ENCODE data around the gene NDC80.

The NDC80 gene

GRCh38 chr18:2571200-2572170 is at the start of gene NDC80, which contains the start of gene METTL4:
TSS of gene NDC80 (plus strand) at chr18:2571557. CDS start at chr18:2572986, 1,429 bp downstream.
TSS of gene METTL4 (minus strand) at chr18:2571505. CDS start at chr18:2567216, 4,289 bp downstream.
- peak; percentile 97 for DNase-seq

GRCh38 chr18:2522112-2522511 is 49.2 kb upstream of the NDC80 start:
- no peak for DNase-seq

GRCh38 chr18:2524794-2525198 is 46.6 kb upstream of the NDC80 start:
- DNase-seq, result peak; percentile 35

- DNase-seq, result no peak
Measured at GRCh38 chr18:2526329-2526728, 45.0 kb upstream of the NDC80 start.

- DNase-seq, result no peak
Measured at GRCh38 chr18:2529154-2529553, 42.2 kb upstream of the NDC80 start.

GRCh38 chr18:2531751-2532150 is 39.6 kb upstream of the NDC80 start:
- peak; percentile 31 for DNase-seq

- no peak for DNase-seq
Measured at GRCh38 chr18:2532797-2533196, 38.6 kb upstream of the NDC80 start.

- no peak for DNase-seq
Measured at GRCh38 chr18:2534906-2535305, 36.5 kb upstream of the NDC80 start.

GRCh38 chr18:2535419-2535910 is 35.9 kb upstream of the NDC80 start:
- no peak for DNase-seq

GRCh38 chr18:2536063-2536462 is 35.3 kb upstream of the NDC80 start:
- DNase-seq, result no peak

GRCh38 chr18:2536493-2536892 is 34.9 kb upstream of the NDC80 start:
- no peak for DNase-seq

GRCh38 chr18:2537296-2537695 is 34.1 kb upstream of the NDC80 start:
- no peak for DNase-seq

GRCh38 chr18:2538236-2538635 is 33.1 kb upstream of the NDC80 start:
- no peak for DNase-seq

- DNase-seq, result peak; percentile 41
Measured at GRCh38 chr18:2538844-2539243, 32.5 kb upstream of the NDC80 start.

- DNase-seq, result no peak
Measured at GRCh38 chr18:2540575-2540974, 30.8 kb upstream of the NDC80 start.

GRCh38 chr18:2541925-2542563 is 29.3 kb upstream of the NDC80 start:
- peak; percentile 68 for DNase-seq

GRCh38 chr18:2545155-2545554 is 26.2 kb upstream of the NDC80 start:
- DNase-seq, result no peak

GRCh38 chr18:2547477-2548087 is 23.8 kb upstream of the NDC80 start:
- peak; percentile 78 for DNase-seq

GRCh38 chr18:2549462-2549861 is 21.9 kb upstream of the NDC80 start:
- DNase-seq, result no peak

GRCh38 chr18:2551425-2551824 is 19.9 kb upstream of the NDC80 start:
- no peak for DNase-seq

GRCh38 chr18:2554696-2555095 is 16.7 kb upstream of the NDC80 start:
- DNase-seq, result no peak

- DNase-seq, result no peak
Measured at GRCh38 chr18:2555895-2556294, 15.5 kb upstream of the NDC80 start.

GRCh38 chr18:2557536-2557935 is 13.8 kb upstream of the NDC80 start:
- no peak for DNase-seq
